ENCODE data around the gene RPS5.
"Not testable (repeated sequence)": the region's sequence is repeated elsewhere in the genome, so short reads cannot be mapped to it uniquely, and the experiment has no call there.

The RPS5 gene

GRCh38 chr19:58345558-58345957 is 41.5 kb upstream of the RPS5 start:
- Histone ChIP-seq H3K9ac (ENCODE audit: low read length) (no peak overlapping the region), H3K27ac (ENCODE audit: low read length) (no peak overlapping the region), H3K27me3 (replicated peaks; ENCODE audit: insufficient read depth, low read length) (no peaks in the 10 kb centered on the region), H3K9me3 (replicated peaks; ENCODE audit: insufficient read depth, low read length) (no peaks in the 10 kb centered on the region), H4K20me1 (ENCODE audit: insufficient read depth, low read length) (no peaks in the 10 kb centered on the region), H3K79me2 (ENCODE audit: low read length) (no peaks in the 10 kb centered on the region), H3K36me3 (replicated peaks; ENCODE audit: insufficient read depth, low read length) (no peaks in the 10 kb centered on the region), H3F3A (ENCODE audit: insufficient read depth, low read length) (no peaks in the 10 kb centered on the region), H3K9me2 (replicated peaks; ENCODE audit: insufficient read depth, low read length) (no peaks in the 10 kb centered on the region), H3K4me3 (ENCODE audit: low read length) (no peak overlapping the region), H2AFZ (ENCODE audit: low read length) (no peak overlapping the region), H3K4me2 (ENCODE audit: low read depth, low read length) (no peak overlapping the region), H3K4me1 (ENCODE audit: low read length) (no peaks in the 10 kb centered on the region)
- DNase-seq, result no peak
- TF ChIP-seq EZH2phosphoT487 (IDR thresholded peaks at IDR 0.05; ENCODE audit: low read length), result no peak

- no peak overlapping the region for H3K4me2 ChIP-seq (ENCODE audit: low read depth, low read length)
These were observed 39.8 kb upstream of the RPS5 start for GRCh38 chr19:58346961-58347929.

GRCh38 chr19:58348080-58348479 is 39.0 kb upstream of the RPS5 start:
- H2AFZ ChIP-seq (ENCODE audit: low read length); H3K27ac ChIP-seq (ENCODE audit: low read length); H3K36me3 ChIP-seq (replicated peaks; ENCODE audit: insufficient read depth, low read length); H3K27me3 ChIP-seq (replicated peaks; ENCODE audit: insufficient read depth, low read length); H3F3A ChIP-seq (ENCODE audit: insufficient read depth, low read length); H3K9me2 ChIP-seq (replicated peaks; ENCODE audit: insufficient read depth, low read length); H3K79me2 ChIP-seq (ENCODE audit: low read length); H3K4me1 ChIP-seq (ENCODE audit: low read length); DNase-seq; H4K20me1 ChIP-seq (ENCODE audit: insufficient read depth, low read length); H3K9ac ChIP-seq (ENCODE audit: low read length); H3K4me3 ChIP-seq (ENCODE audit: low read length); H3K4me2 ChIP-seq (ENCODE audit: low read depth, low read length); H3K9me3 ChIP-seq (replicated peaks; ENCODE audit: insufficient read depth, low read length): not testable (repeated sequence)

More at GRCh38 chr19:58346961-58347929, 39.8 kb upstream of the RPS5 start:
- H3K9me2 ChIP-seq (replicated peaks; ENCODE audit: insufficient read depth, low read length), result no peaks in the 10 kb centered on the region
- no peak overlapping the region for H2AFZ ChIP-seq (ENCODE audit: low read length)
- no peaks in the 10 kb centered on the region for H3K79me2 ChIP-seq (ENCODE audit: low read length)
- no peak for DNase-seq
- no peaks in the 10 kb centered on the region for H3K27me3 ChIP-seq (replicated peaks; ENCODE audit: insufficient read depth, low read length)
- no peaks in the 10 kb centered on the region for H3K4me1 ChIP-seq (ENCODE audit: low read length)
- no peaks in the 10 kb centered on the region for H3K9me3 ChIP-seq (replicated peaks; ENCODE audit: insufficient read depth, low read length)
- H3F3A ChIP-seq (ENCODE audit: insufficient read depth, low read length), result no peaks in the 10 kb centered on the region
- no peak overlapping the region for H3K9ac ChIP-seq (ENCODE audit: low read length)
- no peaks in the 10 kb centered on the region for H3K36me3 ChIP-seq (replicated peaks; ENCODE audit: insufficient read depth, low read length)
- H3K4me3 ChIP-seq (ENCODE audit: low read length), result no peak overlapping the region
- no peaks in the 10 kb centered on the region for H4K20me1 ChIP-seq (ENCODE audit: insufficient read depth, low read length)
- no peak for TF ChIP-seq CTCF (IDR thresholded peaks at IDR 0.05; ENCODE audit: low read length)
- no peak for TF ChIP-seq EZH2 (optimal IDR thresholded peaks at IDR 0.05; ENCODE audit: low read depth, low read length)
- no peak for TF ChIP-seq EZH2phosphoT487 (IDR thresholded peaks at IDR 0.05; ENCODE audit: low read length)
- H3K27ac ChIP-seq (ENCODE audit: low read length), result no peak overlapping the region

GRCh38 chr19:58349590-58349989 is 37.5 kb upstream of the RPS5 start:
- Histone ChIP-seq H3K27me3 (replicated peaks; ENCODE audit: insufficient read depth, low read length) (no peaks in the 10 kb centered on the region), H3K4me3 (ENCODE audit: low read length) (no peak overlapping the region), H3K79me2 (ENCODE audit: low read length) (no peaks in the 10 kb centered on the region), H3K9me2 (replicated peaks; ENCODE audit: insufficient read depth, low read length) (no peaks in the 10 kb centered on the region), H3K36me3 (replicated peaks; ENCODE audit: insufficient read depth, low read length) (no peaks in the 10 kb centered on the region), H2AFZ (ENCODE audit: low read length) (no peak overlapping the region), H3F3A (ENCODE audit: insufficient read depth, low read length) (no peaks in the 10 kb centered on the region), H3K27ac (ENCODE audit: low read length) (no peak overlapping the region), H3K4me2 (ENCODE audit: low read depth, low read length) (no peak overlapping the region), H3K4me1 (ENCODE audit: low read length) (no peaks in the 10 kb centered on the region), H3K9me3 (replicated peaks; ENCODE audit: insufficient read depth, low read length) (no peaks in the 10 kb centered on the region), H3K9ac (ENCODE audit: low read length) (no peak overlapping the region), H4K20me1 (ENCODE audit: insufficient read depth, low read length) (no peaks in the 10 kb centered on the region)
- TF ChIP-seq CTCF (IDR thresholded peaks at IDR 0.05; ENCODE audit: low read length) (no peak), EZH2 (optimal IDR thresholded peaks at IDR 0.05; ENCODE audit: low read depth, low read length) (no peak), EZH2phosphoT487 (IDR thresholded peaks at IDR 0.05; ENCODE audit: low read length) (no peak)
- no peak for DNase-seq
